GM19099 (cell line): ENCODE results near the gene IGFBP3.

Experiments used
- POLR2A ChIP-seq: IDR thresholded peaks from 3 replicates; pipeline ENCODE4 v1.6.1; 2011; ENCODE audit warnings: low read depth; ENCODE audit not compliant: insufficient read length; ENCODE audit errors: extremely low read depth

The IGFBP3 gene

GRCh38 chr7:45920502-45921380 is at the start of gene IGFBP3:
TSS of gene IGFBP3 (minus strand) at chr7:45921272. CDS start at chr7:45921140, 132 bp downstream.
- no peak for TF ChIP-seq POLR2A

- TF ChIP-seq POLR2A: no peak
These were observed 49.4 kb upstream of the IGFBP3 start for GRCh38 chr7:45970454-45970853.

GRCh38 chr7:45969940-45970339 is 48.9 kb upstream of the IGFBP3 start:
- no peak for TF ChIP-seq POLR2A

GRCh38 chr7:45968856-45969541 is 47.9 kb upstream of the IGFBP3 start:
- no peak for TF ChIP-seq POLR2A

GRCh38 chr7:45968312-45968711 is 47.2 kb upstream of the IGFBP3 start:
- no peak for TF ChIP-seq POLR2A

GRCh38 chr7:45967591-45968157 is 46.6 kb upstream of the IGFBP3 start:
- no peak for TF ChIP-seq POLR2A

GRCh38 chr7:45962861-45963260 is 41.8 kb upstream of the IGFBP3 start:
- no peak for TF ChIP-seq POLR2A

- TF ChIP-seq POLR2A: no peak
These were observed 36.6 kb upstream of the IGFBP3 start for GRCh38 chr7:45957721-45958120.

GRCh38 chr7:45955286-45955685 is 34.2 kb upstream of the IGFBP3 start:
- no peak for TF ChIP-seq POLR2A

GRCh38 chr7:45944058-45944457 is 23.0 kb upstream of the IGFBP3 start:
- TF ChIP-seq POLR2A: no peak

- TF ChIP-seq POLR2A: no peak
These were observed 19.9 kb upstream of the IGFBP3 start for GRCh38 chr7:45940939-45941338.

GRCh38 chr7:45939574-45939973 is 18.5 kb upstream of the IGFBP3 start:
- no peak for TF ChIP-seq POLR2A

GRCh38 chr7:45938626-45939302 is 17.7 kb upstream of the IGFBP3 start:
- no peak for TF ChIP-seq POLR2A

- TF ChIP-seq POLR2A: no peak
These were observed 16.8 kb upstream of the IGFBP3 start for GRCh38 chr7:45937862-45938261.

- TF ChIP-seq POLR2A: no peak
These were observed 16.2 kb upstream of the IGFBP3 start for GRCh38 chr7:45937301-45937700.
